DND-41 (cell line): Measurements from ENCODE around the gene TOMM70.

Experiments used
- ATAC-seq: fragments of 200-7000 bp; cut with Tn5 transposase; 3 replicates; pipeline ENCODE4 v1.9.1; 2021; ENCODE audit warnings: low read depth; ENCODE audit not compliant: insufficient read depth
- DNase-seq: peaks from one replicate; pipeline ENCODE4 v3.0.0-alpha.2; 2020
- H2AFZ ChIP-seq: 2 replicates; pipeline ENCODE4 v1.6.0; 2012; ENCODE audit warnings: low read depth, low read length
- H3K27ac ChIP-seq: 2 replicates; pipeline ENCODE4 v1.5.1; 2012; ENCODE audit warnings: low read length, inconsistent platforms
- H3K27me3 ChIP-seq: fragments of 200-600 bp; sonication (generic); 2 replicates; pipeline ENCODE4 v1.6.0; 2012; ENCODE audit warnings: low read length, mild to moderate bottlenecking, inconsistent platforms; ENCODE audit not compliant: insufficient read depth, poor library complexity
- H3K36me3 ChIP-seq: 2 replicates; pipeline ENCODE4 v1.5.1; 2012; ENCODE audit warnings: low read length, inconsistent platforms; ENCODE audit not compliant: insufficient read depth
- H3K4me1 ChIP-seq: 2 replicates; pipeline ENCODE4 v1.5.1; 2012; ENCODE audit warnings: mild to moderate bottlenecking, low read length; ENCODE audit not compliant: insufficient read depth
- H3K4me2 ChIP-seq: 2 replicates; pipeline ENCODE4 v1.6.0; 2012; ENCODE audit warnings: mild to moderate bottlenecking, moderate library complexity, low read length, inconsistent platforms; ENCODE audit not compliant: insufficient read depth
- H3K4me3 ChIP-seq, 2 experiments: fragments of 200-600 bp in 1 of 2; shearing (Covaris generic) in 1 of 2; 2 replicates each; pipeline ENCODE4 v1.5.1; 2012 to 2016; ENCODE audit warnings: inconsistent platforms in 2 of 2, low read length in 2 of 2, mild to moderate bottlenecking in 2 of 2, low read depth in 1 of 2, moderate library complexity in 1 of 2
- H3K79me2 ChIP-seq: 2 replicates; pipeline ENCODE4 v1.6.0; 2012; ENCODE audit warnings: low read length, inconsistent platforms; ENCODE audit not compliant: insufficient read depth
- H3K9ac ChIP-seq: 2 replicates; pipeline ENCODE4 v1.6.0; 2012; ENCODE audit warnings: low read depth, mild to moderate bottlenecking, inconsistent platforms, low read length, moderate library complexity
- H3K9me3 ChIP-seq: 2 replicates; pipeline ENCODE4 v1.5.1; 2012; ENCODE audit warnings: low read length, moderate library complexity, mild to moderate bottlenecking, inconsistent platforms; ENCODE audit not compliant: insufficient read depth, severe bottlenecking
- H4K20me1 ChIP-seq: 2 replicates; pipeline ENCODE4 v1.6.0; 2012; ENCODE audit warnings: low read length; ENCODE audit not compliant: insufficient read depth
- EZH2 ChIP-seq: IDR thresholded peaks from 3 replicates; pipeline ENCODE4 v1.6.1; 2012; ENCODE audit warnings: borderline replicate concordance, low read depth, mild to moderate bottlenecking, moderate library complexity, low read length, inconsistent platforms; ENCODE audit not compliant: severe bottlenecking
- TF ChIP-seq, protein P1 (sequence below): IDR thresholded peaks from 2 replicates; pipeline ENCODE4 v1.5.1; 2012; ENCODE audit warnings: borderline replicate concordance, low read length, moderate library complexity, mild to moderate bottlenecking; ENCODE audit not compliant: poor library complexity, severe bottlenecking; ENCODE audit errors: extremely low read depth

TOMM70 gene

GRCh38 chr3:100389025-100389424, 11.9 kb downstream of the TOMM70 start:
- no peak overlapping the region for H3K4me2 ChIP-seq
- DNase-seq = no peak
- ATAC-seq = no peak
- H3K9ac ChIP-seq = no peak overlapping the region
- H4K20me1 ChIP-seq = peaks cover 17% of the 10 kb centered on the region; the same call in 1 of the 2 replicates
- no peaks in the 10 kb centered on the region for H3K27me3 ChIP-seq
- H2AFZ ChIP-seq = no peak overlapping the region
- H3K36me3 ChIP-seq = peaks cover 62% of the 10 kb centered on the region
- H3K4me1 ChIP-seq = no peaks in the 10 kb centered on the region
- H3K79me2 ChIP-seq = peaks cover 88% of the 10 kb centered on the region
- no peak overlapping the region for H3K27ac ChIP-seq
- no peak for TF ChIP-seq EZH2
- TF ChIP-seq, protein P1, sequence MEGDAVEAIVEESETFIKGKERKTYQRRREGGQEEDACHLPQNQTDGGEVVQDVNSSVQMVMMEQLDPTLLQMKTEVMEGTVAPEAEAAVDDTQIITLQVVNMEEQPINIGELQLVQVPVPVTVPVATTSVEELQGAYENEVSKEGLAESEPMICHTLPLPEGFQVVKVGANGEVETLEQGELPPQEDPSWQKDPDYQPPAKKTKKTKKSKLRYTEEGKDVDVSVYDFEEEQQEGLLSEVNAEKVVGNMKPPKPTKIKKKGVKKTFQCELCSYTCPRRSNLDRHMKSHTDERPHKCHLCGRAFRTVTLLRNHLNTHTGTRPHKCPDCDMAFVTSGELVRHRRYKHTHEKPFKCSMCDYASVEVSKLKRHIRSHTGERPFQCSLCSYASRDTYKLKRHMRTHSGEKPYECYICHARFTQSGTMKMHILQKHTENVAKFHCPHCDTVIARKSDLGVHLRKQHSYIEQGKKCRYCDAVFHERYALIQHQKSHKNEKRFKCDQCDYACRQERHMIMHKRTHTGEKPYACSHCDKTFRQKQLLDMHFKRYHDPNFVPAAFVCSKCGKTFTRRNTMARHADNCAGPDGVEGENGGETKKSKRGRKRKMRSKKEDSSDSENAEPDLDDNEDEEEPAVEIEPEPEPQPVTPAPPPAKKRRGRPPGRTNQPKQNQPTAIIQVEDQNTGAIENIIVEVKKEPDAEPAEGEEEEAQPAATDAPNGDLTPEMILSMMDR = no peak
- peaks cover 21% of the 10 kb centered on the region for H3K9me3 ChIP-seq
- no peak overlapping the region for H3K4me3 ChIP-seq

- H3K27me3 ChIP-seq = no peaks in the 10 kb centered on the region
- peaks cover 10% of the 10 kb centered on the region; the same call in 1 of the 2 replicates for H4K20me1 ChIP-seq
- peaks cover 16% of the 10 kb centered on the region for H3K9me3 ChIP-seq
- H3K36me3 ChIP-seq = peaks cover 79% of the 10 kb centered on the region
- no peak for TF ChIP-seq EZH2
- TF ChIP-seq, protein P1 = no peak
- no peaks in the 10 kb centered on the region for H3K4me1 ChIP-seq
- no peak overlapping the region for H3K9ac ChIP-seq
- DNase-seq (no peak), ATAC-seq (no peak)
- no peak overlapping the region for H2AFZ ChIP-seq
- no peak overlapping the region for H3K4me3 ChIP-seq
- H3K4me2 ChIP-seq = no peak overlapping the region
- peaks cover 63% of the 10 kb centered on the region for H3K79me2 ChIP-seq
- no peak overlapping the region for H3K27ac ChIP-seq
These were observed 14.3 kb downstream of the TOMM70 start for GRCh38 chr3:100386437-100387074.

DNA sequence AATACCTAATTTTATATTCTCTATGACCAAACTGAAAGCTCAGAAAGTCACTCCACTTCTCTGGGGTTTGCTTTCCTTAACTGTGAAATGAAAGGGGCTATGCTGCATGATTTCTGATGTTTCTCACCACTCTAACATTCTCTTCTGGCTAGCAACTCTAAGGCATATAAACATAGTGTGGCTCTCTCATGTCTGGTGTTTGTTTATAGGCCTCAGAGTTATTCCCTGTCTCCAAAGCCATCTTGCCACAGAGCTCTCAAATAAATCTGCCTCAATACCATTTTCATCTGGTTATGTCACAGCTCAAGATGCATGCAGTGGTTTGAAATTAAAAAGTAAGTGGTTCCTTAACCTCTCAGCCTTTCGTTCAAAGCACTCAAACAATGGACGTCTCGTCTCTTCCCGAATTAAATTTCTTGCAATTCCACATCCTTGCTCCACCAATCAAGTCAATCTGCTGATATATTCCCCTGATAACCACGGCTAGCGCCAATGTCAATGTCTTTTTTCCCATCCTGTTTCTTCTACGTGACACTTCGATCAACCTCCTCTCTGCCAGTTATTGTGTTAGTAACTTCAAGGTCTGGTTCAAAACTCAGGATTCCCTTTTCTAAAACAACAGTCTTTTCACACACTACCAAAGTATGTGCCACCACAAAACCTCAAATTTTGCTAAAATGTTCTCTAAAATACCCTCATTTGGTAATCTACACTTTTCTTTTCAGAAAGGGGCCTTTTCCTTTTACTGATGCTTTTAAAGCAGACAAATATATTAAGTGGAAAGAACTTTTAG, 16.0 kb downstream of the TOMM70 start:
- H3K27ac ChIP-seq = no peak overlapping the region
- H3K9me3 ChIP-seq = peaks cover 10% of the 10 kb centered on the region
- no peak overlapping the region for H3K4me3 ChIP-seq
- H3K9ac ChIP-seq = no peak overlapping the region
- H3K27me3 ChIP-seq = no peaks in the 10 kb centered on the region
- H4K20me1 ChIP-seq = peaks cover 10% of the 10 kb centered on the region; the same call in 1 of the 2 replicates
- no peak for DNase-seq
- ATAC-seq = no peak
- H3K79me2 ChIP-seq = peaks cover 48% of the 10 kb centered on the region
- H3K36me3 ChIP-seq = peaks cover 84% of the 10 kb centered on the region
- no peaks in the 10 kb centered on the region for H3K4me1 ChIP-seq
- no peak overlapping the region for H2AFZ ChIP-seq
- no peak for TF ChIP-seq EZH2
- TF ChIP-seq, protein P1 = no peak
- H3K4me2 ChIP-seq = no peak overlapping the region
